ENCODE data around the gene FAM222B. TPM values are rescaled to one million over a fixed set of nuclear protein-coding genes. Genes with fewer than 3 reads are reported as not detected.

Gene FAM222B
- total RNA-seq, 2 donors from 2014 or later = 19.9 to 23.4 TPM

- Histone ChIP-seq H3K4me3 (peak overlapping the region; percentile 80), H3K36me3 (peaks cover 37% of the 10 kb centered on the region), H3K27ac (peak overlapping the region; percentile 94 to 98), H3K4me1 (ENCODE audit: control insufficient read depth in 1 of 2, low read depth in 2 of 2) (peaks cover 29 to 56% of the 10 kb centered on the region in 2 donors), H3K27me3 (replicated peaks; ENCODE audit: insufficient read depth) (no peaks in the 10 kb centered on the region), H3K9me3 (no peaks in the 10 kb centered on the region)
- no peak for TF ChIP-seq CTCF (IDR thresholded peaks at IDR 0.05)
- no peak for DNase-seq (ENCODE audit: low spot score)
- ATAC-seq (ENCODE audit: insufficient number of reproducible peaks, low FRiP score, low read depth) = no peak
Measured at GRCh38 chr17:28718333-28719020, 124.1 kb downstream of the FAM222B start.

- DNase-seq (ENCODE audit: low spot score) = peak; percentile 47
- H3K4me3 ChIP-seq = peak within 1 kb of the TSS; percentile 80
- ATAC-seq (ENCODE audit: insufficient number of reproducible peaks, low FRiP score, low read depth) = peak; percentile 5
- no peaks in the 10 kb centered on the region for H3K9me3 ChIP-seq
- H3K27me3 ChIP-seq (replicated peaks; ENCODE audit: insufficient read depth) = no peaks in the 10 kb centered on the region
- peak; percentile 19 for TF ChIP-seq CTCF (IDR thresholded peaks at IDR 0.05)
- H3K36me3 ChIP-seq = peaks cover 30% of the 10 kb centered on the region
- peak within 1 kb of the TSS; percentile 94 to 98 for H3K27ac ChIP-seq
- peaks cover 29 to 53% of the 10 kb centered on the region in 2 donors for H3K4me1 ChIP-seq (ENCODE audit: control insufficient read depth in 1 of 2, low read depth in 2 of 2)
Measured at GRCh38 chr17:28717578-28718332, 124.8 kb downstream of the FAM222B start, which contains the start of gene RAB34. TSS of gene RAB34 (minus strand) at chr17:28717868. CDS start at chr17:28717266, 602 bp downstream.

GRCh38 chr17:28716740-28717577 lies 125.6 kb downstream of the FAM222B start:
- peak overlapping the region; percentile 94 to 98 for H3K27ac ChIP-seq
- DNase-seq (ENCODE audit: low spot score) (no peak), ATAC-seq (ENCODE audit: insufficient number of reproducible peaks, low FRiP score, low read depth) (no peak)
- TF ChIP-seq CTCF (IDR thresholded peaks at IDR 0.05) = no peak
- peaks cover 29 to 54% of the 10 kb centered on the region in 2 donors for H3K4me1 ChIP-seq (ENCODE audit: control insufficient read depth in 1 of 2, low read depth in 2 of 2)
- H3K27me3 ChIP-seq (replicated peaks; ENCODE audit: insufficient read depth) = no peaks in the 10 kb centered on the region
- no peaks in the 10 kb centered on the region for H3K9me3 ChIP-seq
- peak overlapping the region; percentile 80 for H3K4me3 ChIP-seq
- H3K36me3 ChIP-seq = peaks cover 22% of the 10 kb centered on the region

GRCh38 chr17:28715217-28715616 lies 127.4 kb downstream of the FAM222B start:
- no peak overlapping the region for H3K27ac ChIP-seq
- ATAC-seq (ENCODE audit: insufficient number of reproducible peaks, low FRiP score, low read depth) (no peak), DNase-seq (ENCODE audit: low spot score) (no peak)
- no peaks in the 10 kb centered on the region for H3K9me3 ChIP-seq
- H3K27me3 ChIP-seq (replicated peaks; ENCODE audit: insufficient read depth) = no peaks in the 10 kb centered on the region
- TF ChIP-seq CTCF (IDR thresholded peaks at IDR 0.05) = no peak
- H3K4me3 ChIP-seq = no peak overlapping the region
- H3K36me3 ChIP-seq = peaks cover 20% of the 10 kb centered on the region
- peaks cover 14 to 44% of the 10 kb centered on the region in 2 donors for H3K4me1 ChIP-seq (ENCODE audit: control insufficient read depth in 1 of 2, low read depth in 2 of 2)

Data from thoracic aorta (tissue), 2 donors.